ENCODE results near the gene TMEM45A.

DNA sequence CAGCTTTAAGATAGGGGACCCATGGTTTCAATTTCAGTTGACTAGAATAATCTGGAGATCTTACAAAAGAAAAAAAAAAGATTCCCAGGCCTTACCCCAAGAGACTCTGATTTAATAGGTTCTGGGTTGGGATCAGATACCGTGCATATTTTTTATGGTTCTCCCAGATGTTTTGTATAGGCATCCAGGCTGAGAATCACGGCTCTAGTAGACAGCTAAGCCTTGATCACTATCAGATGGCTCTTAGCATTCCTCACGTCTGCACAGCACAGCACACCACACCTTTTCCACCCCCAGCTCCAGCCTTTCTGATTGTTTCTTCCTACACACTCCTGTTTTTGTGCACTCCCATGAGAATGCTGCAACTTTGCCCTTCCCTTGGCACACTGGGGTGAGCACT lies 40.8 kb downstream of the TMEM45A start:
- no peak for TF ChIP-seq CTCF (IDR thresholded peaks at IDR 0.05 in 4 of 5, conservative IDR thresholded peaks at IDR 0.05 in 1 of 5)
- TF ChIP-seq POLR2A (IDR thresholded peaks at IDR 0.05) = no peak
